Suprapubic skin (tissue), 3 donors: Measurements from ENCODE around the gene HOXA1.

ENCODE experiments used
- CTCF ChIP-seq, 2 donors: fragments of 200-600 bp in 1 of 2; fragments of 450-650 bp in 1 of 2; sonication (generic) in 1 of 2; IDR thresholded peaks; one replicate each; pipeline ENCODE4 v1.5.1; 2016 to 2019; ENCODE audit warnings: antibody characterized with exemption in 2 of 2, mild to moderate bottlenecking in 1 of 2, moderate library complexity in 1 of 2
- POLR2A ChIP-seq, 2 donors: fragments of 450-650 bp; IDR thresholded peaks; one replicate each; pipeline ENCODE4 v1.6.1; 2017; ENCODE audit warnings: antibody characterized with exemption in 2 of 2, mild to moderate bottlenecking in 2 of 2, moderate library complexity in 2 of 2

- TF ChIP-seq CTCF (IDR thresholded peaks at IDR 0.05) (no peak), POLR2A (IDR thresholded peaks at IDR 0.05) (no peak)
Observed at GRCh38 chr7:27139334-27140125, 43.7 kb upstream of the HOXA1 start.
